ENCODE results near the gene COX17.
"Not testable (repeated sequence)": the region's sequence is repeated elsewhere in the genome, so short reads cannot be mapped to it uniquely, and the experiment has no call there.

COX17 gene, protein sequence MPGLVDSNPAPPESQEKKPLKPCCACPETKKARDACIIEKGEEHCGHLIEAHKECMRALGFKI

DNA sequence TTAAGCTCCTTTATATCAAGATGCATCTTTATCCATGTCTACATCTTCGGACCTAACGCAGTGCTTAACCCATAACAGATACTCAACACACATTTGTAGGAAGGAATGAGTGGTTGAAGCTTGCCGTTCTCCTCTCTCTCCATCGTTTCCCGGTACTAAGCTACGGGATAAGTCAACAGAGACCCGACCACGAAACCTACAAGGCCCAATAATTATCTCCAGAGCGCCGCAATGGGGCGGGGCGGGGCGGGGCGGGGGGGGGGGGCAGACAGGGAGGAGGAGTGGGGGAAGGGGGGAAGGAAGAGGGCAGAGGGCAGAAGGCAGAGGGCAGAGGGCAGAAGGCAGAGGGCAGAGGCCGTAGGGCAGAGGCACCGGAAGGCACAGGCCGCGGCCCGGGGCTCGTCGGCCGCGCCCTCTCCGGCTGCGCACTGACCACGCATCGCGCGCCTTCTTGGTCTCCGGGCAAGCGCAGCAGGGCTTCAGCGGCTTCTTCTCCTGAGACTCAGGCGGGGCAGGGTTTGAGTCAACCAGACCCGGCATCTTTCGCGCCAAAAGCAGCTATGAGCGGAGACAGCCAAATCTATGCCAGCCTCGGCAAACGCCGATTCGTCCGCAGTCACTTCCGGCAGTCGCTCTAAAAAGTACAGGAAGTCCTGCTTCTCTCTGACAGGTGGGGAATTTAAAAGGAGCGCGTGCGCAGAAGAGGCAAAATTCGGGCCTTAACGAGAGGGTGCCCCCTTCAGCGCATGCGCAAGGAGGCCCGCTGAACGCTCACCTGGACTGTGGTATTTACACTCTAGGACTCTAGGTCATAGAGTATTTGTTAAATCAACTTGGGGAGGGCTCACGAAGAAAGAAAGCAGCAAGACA is at the start of gene COX17:
TSS of gene COX17 (minus strand) at position 636 of the 870 bp plus-strand sequence. CDS start at position 540, 96 bp downstream.
- peak; percentile 93 to 95 for DNase-seq

DNA sequence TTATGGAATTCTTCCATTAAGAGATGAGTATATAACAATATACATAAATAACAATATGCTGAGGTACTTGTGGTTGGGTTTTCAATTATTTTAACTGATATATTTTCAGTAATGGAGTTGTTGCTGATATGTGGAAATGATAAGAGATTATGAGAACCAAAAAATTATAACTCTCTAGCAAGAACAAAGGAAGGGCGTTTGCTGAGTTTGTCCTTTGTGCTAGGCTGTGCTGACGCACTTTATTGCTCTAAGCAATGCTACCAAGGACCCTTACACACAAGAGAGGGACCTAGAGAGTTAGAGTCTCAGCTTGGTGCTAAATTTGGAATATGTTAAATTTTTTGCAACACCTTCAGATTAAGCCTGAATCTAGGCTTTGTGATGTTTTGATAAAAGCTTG is 49.7 kb upstream of the COX17 start:
- DNase-seq: no peak

DNA sequence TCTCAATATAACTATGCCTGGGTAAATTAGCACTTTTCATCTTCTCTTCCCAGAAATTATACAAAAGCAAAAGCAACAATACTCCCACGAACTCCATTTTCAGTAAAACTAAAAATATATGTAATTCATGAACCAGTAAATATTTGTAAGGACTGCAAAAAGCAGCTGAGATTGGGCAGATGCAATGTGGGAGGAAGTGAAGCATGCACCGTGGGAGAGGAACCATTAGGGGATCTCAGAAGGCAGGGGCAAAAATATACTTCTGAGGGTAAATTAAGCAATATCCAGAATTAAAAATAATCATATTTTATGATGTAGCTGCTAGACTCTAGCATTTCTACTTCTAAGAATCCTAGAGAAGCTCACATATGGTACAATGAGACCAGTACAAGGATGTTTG is 45.8 kb upstream of the COX17 start:
- no peak for DNase-seq

DNA sequence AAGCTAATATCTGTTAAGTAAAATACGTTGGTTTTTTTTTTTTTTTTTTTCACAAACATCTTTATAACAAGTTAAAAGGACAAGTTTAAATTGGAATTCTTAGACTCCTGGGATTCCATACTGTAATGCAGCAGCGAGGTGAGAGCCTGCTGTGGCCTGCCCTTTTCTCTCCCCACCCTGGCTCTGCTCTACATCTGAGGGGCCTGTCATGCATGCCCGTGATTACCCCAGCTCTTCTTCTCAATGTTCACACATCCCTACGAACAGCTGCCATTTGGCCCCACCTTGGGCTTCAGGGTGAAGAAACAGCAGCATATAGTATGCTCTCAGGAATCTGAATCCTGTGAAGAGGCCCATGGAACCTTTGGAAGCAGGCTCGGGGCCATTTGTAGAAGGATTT is 40.3 kb upstream of the COX17 start:
- no peak for DNase-seq

DNA sequence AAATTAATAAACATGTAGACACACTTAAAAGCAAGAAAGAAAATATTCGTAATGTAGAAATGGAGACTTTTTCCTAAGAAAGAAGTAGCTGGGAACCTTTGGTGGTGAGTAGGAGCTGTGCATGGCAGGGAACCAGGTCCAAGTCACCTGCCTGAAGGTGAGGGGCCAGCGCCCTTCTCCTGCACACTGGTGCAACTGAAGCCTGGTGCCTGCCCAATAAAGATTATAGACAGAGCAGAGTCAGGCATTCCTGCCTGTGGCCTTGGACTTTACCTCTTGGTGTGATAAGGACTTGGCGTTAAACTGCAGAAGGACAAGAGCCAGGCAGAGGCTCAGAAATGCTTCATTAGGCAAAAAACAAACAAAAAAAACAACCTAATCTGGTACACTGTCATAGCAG is 39.8 kb upstream of the COX17 start:
- DNase-seq: no peak

DNA sequence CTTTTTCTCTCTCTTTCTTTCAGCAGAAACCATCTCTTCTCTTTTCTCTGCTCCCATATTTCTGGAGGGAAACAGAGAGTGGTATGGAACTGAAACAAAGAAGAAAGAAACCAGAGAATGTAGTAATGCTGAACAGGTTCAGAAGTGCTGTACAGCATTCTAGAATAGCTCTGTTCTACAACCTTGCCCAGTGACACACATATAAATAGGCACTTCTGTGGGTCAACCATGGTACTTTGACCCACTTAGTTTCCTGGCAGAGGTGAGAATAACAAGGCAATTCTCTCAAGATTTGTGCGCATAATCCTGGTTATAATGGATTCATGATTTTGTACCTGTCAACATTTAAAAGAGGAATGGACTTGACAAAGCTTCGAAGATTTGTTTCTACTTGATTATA is 37.9 kb upstream of the COX17 start:
- no peak for DNase-seq

DNA sequence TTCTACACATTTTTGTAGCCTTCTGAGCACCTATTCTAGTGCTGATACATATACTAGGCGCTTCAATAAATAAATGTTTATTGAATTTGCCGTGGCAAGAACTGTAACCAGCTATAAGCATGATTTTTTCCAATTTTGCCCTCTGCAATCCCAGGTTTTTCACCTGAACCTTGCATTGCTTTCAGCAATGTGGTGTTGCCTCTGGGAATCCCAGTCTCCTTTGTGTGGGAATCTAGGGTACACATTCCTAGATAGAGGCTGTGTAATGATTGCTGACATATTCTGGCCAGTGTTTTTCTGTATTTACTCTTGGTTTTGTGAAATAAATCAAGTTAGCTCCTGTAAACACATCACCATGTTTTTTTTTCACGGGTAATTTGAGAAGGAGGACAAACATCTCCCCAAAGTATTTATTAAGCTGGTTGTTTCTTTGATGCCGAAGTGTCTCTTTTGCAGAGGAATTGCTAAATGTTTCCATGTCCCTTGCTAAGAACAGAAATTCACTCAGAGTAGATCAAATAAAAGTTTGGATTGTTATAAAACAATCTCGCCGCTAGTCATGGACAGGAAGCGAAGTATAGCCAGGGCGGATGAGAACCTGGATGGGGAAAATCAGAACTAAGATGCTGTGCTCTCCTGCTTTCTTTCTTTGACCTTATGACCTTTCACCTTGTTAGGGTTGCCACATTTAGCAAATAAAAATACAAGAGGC is 26.8 kb upstream of the COX17 start:
- no peak for DNase-seq

DNA sequence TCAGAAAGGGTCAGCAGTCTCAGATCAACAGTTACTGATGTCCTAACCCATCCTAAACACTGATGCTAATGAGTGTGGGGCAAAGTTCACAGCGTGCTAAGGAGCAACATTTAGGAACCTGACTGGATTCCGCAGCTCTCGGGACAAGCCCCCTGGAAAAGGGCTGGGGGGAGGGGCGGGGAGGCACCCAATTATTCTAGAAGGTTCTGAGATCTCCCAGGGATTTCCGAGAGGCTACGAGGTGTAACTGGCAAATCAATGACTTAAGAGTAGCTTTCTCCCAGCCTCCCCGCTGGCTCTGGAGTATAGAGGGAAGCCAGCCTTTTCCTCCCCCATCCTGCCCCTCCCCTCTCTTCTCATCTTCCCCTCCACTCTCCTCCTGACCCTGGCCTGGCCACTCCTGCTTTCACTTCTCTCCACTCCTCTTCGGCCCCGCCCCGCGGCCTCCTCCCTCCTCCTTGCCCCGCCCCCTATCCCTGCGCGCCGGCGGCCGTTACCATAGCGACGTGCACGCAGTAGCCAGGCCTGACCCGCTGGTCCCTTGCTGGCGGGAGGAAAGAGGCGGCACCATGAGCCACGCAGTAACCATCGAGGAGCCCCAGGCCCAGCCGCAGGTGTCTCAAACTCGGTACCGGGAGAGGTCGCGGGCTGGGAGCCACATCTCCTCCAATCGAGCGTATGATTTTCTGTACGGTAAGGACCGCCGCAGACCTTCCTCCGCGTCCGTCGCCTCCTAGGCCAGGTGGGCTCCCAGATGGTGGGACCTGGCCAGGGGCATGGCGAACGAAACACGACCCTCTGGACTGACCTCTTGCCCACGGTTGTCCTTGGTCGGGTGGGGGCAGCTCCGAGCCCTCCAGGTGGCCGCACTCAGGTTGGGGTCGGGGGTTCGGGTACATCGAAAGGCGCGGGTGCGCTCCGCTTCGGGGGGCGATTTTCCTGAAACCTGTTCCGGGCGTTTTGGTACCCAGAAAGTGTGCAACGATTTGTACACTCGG is 25.6 kb upstream of the COX17 start, which contains the start of gene CFAP91:
TSS of gene CFAP91 (plus strand) at position 493 of the 998 bp plus-strand sequence. CDS start at position 570, 77 bp downstream.
- peak; percentile 90 to 91 for DNase-seq

DNA sequence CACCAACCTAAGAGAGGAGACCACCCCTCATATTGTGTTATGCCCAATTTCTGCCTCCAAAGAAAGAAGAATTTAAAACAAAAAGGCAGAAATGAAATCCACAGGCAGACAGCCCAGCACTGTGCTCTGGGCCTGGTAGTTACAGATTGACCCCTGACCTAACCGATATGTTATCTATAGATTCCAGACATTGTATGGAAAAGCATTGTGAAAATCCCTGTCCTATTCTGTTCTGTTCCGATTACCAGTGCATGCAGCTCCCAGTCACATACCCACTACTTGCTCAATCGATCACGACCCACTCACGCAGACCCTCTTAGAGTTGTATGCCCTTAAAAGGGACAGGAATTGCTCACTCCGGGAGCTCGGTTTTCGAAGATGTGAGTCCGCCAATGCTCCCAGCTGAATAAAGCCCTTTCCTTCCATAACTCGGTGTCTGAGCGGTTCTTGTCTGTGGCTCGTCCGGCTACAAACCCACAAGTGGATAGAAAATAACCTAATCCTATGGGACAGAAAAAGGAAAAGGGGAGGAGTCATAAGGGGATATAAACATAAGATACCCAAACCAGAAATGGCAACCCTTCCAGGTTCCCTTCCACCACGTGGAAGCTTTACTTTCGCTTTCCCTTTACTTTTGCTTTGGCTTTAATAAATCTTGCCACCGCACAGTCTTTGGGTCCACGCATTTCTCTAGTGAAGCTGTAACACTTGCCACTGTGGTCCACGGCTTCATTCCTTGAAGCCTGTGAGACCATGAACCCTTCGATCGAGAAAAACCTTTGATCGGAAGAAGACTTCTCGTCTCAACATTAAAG is 23.9 kb upstream of the COX17 start:
- DNase-seq: peak in 1 of 2 experiments; percentile 17

DNA sequence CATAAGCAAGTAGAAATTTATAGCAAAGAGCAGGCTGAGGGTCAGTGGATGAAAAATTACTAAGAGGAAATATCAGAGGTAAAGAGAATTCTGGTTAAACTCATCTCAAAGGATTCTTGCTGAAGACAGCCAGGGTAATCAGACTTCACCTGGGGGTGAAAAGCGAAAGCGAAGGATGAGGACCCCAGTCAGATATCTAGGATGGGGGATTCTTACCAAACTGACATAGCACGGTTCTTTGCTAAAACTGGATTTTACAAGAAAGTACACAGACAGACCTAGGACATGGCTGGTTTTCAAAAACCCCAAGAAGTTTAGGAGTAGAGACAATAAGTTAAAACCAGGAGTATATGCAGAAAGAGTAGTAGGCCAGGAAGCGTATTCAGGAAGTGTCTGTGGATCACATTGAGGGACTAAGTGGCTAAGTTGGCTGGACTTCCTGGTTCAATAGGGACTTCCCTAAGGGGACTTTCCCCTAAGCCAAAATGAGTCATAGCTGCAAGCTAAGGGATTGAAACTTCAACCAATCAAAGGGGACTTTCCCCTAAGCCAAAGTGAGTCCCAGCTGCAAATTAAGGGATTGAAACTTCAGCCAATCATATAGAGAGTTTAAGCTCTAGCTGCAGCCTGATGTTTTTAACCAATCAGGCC is 23.2 kb upstream of the COX17 start:
- peak in 1 of 2 experiments; percentile 9 for DNase-seq

DNA sequence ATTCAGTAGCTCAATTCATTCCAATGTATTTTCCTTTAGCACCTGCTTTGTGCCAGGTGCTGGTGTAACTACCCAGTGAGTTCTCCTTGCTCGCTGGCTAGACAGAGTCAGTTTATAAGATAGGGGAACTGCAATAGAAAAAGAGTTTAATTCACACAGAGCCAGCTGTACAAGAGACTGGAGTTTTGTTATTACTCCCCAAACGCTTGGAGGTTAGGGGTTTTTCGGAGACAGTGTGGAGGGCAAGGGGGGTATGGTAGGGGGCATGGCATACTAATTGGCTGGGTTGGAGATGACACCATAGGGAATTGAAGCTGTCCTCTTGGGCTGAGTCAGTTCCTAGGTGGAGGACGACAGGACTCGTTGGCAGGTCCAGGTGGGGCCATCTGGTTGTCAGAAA is 20.2 kb upstream of the COX17 start:
- DNase-seq: no peak

DNA sequence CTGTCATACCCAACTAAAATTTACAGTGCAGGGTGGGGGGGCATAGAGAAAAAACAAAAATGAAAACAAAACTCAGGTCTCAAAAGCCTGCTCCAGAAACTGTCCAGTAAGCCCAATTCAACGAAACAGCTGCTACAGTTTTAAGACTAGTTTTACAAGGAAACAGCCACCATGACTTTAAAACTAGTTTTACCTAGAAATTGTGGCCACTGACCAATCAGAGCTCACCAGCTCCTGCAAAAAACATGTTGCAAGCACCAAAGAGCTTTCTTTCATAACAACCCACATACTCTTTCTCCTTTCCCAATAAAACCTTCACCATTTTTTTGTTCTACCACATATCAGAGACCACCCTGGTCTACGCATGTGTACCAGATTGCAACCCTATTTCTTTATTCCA is 18.3 kb upstream of the COX17 start:
- no peak for DNase-seq

DNA sequence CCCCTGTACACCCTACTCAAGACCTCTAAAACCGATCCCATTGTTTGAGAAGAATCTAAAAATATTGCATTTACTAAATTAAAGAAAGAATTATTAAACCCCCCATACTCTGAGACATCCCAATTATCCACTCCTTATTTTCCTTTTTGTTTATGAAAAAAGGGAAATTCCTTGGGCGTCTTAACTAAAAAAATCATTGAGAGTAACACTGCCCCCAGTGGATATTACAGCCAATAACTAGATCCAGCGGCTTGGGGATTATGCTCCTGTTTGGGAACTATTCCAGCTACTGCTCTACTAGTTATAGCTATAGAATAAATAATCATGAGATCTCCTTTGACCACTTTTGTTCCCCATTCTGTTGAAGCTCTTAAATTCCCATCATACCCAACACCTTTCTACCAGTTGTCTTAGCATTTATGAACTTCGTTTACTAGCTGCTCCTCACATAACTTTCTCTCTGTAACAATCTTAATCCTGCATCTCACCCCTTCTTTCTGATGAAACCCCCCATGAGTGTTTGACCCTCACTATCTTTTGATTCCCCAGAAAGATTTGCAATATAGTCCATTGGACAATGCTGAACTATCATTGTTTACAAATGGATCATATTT is 12.9 kb upstream of the COX17 start:
- DNase-seq: no peak

DNA sequence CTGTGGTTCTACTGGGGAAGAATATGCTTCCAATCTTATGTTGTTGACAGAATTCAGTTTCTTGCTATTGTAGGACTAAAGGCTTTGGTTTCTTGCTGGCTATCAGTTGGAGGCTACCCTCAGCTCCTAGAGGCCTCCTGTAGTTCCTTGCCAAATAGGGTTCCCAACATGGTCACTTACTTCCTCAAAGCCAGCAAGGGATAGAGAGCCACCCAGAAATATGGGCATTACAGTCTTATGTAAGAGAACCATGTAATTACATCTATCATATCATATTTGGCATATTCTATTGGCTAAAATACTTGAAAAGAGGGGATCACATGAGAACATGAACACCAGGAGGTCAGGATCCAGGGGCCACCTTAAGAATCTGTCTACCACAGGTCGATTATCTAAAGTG is 6.2 kb upstream of the COX17 start:
- no peak for DNase-seq

DNA sequence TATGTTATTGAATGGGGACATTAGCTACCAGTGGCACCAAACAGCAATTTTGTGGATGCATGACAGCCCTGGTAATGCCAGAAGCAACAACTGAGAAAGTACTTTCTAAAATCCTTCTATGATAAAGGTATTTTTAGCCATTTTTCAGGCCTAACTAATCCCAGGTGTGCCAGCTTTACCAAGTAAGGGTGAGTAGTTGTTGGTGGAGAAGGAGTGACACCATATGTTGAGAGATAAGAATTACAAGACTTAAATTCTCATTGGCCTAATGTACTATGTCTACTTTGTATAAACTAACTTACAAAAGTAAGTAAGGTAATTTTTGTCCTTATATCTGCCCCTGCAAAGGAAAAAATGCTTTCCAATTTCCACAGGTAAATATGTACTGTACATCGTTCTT is 4.1 kb upstream of the COX17 start:
- DNase-seq: no peak

DNA sequence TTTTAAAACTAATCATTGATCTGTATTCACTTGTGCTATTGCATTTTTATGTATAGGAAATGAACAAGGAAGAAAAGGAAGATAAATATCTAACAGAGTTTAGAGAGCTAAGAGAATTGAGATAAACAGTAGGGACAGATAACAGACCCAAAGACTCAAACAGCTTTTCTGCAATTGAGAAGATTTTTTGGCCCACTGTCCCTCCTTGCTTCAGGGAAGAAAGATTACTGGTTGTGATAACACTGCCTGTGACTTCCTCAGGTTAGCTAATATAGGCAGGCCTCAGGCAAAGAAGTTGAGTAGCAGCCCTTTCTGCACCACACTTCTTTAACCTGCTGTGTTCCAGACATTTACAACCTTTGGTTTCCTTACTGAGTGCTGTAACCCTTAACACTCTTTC is 2.7 kb upstream of the COX17 start:
- no peak for DNase-seq

DNA sequence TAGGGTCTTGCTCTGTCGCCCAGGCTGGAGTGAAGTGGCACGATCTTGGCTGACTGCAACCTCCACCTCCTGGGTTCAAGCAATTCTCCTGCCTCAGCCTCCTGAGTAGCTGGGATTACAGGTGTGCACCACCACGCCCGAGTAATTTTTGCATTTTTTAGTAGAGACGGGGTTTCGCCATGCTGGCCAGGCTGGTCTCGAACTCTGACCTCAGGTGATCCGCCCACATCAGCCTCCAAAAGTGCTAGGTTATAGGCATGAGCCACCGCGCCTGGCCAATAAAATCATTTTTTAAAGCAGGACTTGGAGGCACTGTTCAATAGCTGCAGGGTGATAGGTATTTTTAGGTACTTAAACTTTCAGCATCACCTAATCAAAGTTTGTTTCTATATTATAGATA is 1.0 kb upstream of the COX17 start:
- not testable (repeated sequence) for DNase-seq

DNA sequence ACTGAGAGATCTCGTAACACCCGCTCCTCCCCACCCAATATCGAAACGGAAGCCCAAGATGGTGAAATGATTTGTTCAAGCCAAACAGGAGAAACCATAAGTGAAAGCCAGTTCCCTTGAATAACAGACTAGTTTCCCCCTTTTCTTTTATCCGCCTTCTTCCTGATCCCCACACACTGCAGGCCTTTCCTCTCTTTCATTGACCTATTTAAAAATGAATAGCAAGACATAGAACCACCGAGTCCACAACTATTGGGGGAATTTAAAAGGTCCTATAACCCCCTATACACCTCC is 382 bp upstream of the COX17 start:
- DNase-seq: no peak

DNA sequence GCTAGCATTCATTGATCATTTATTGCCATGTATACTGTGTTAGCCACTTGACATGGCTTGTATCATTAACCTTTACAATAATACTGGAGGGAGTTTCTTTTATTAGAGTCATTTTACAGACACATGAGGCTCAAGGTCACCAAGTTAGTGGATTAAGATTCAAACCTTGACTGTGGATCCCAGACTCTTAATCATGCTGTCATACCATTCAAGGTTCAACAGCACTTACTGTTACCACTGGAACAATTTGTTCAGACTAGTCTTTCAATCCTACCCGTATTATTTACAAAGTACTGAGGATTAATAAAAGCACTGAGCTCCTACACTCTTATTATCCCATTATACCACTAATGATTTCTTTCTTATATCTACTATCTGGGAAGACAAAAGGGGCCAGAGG is 1.2 kb downstream of the COX17 start:
- no peak for DNase-seq

DNA sequence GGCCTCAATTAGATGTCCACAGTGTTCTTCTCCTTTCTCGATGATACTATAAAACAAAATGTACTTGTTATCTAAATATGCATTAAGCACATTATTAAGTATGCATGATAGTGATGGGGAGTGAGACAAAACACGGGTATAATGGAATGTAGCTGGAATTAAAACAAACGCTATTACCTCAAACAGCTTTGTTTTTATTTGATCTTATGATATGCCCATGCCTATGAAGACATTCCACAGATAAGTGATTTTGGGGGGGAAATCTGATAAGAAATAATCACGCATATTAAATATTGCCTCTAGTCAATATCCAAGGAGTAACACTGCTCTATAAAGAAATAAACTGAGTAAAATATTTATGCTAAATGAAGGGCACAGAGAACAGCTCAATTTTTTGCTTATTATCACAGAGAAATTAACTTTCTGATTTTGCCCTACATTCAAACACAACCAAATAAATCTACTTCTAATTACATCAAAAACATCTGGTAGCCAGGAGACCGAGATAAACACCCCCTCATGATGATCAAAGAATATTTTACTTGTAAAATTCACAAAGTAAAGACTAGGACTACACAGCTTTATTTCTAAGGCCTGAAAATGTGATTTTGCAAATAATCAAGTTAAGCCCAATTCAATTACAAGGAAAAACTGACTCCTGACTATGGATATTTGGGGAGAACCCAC is 1.9 kb downstream of the COX17 start:
- DNase-seq: no peak
